HCT116 (cell line): ENCODE results near the gene GRIN3B.

Experiments used
- CEBPB ChIP-seq: IDR thresholded peaks from 2 replicates; pipeline ENCODE4 v1.6.1; 2012; ENCODE audit warnings: low read depth
- CTCF ChIP-seq, 3 experiments: fragments of 200-600 bp in 1 of 3; sonication (generic) in 1 of 3; IDR thresholded peaks in 2 of 3; conservative IDR thresholded peaks in 1 of 3; 2 replicates each; pipeline ENCODE4 v1.5.1; 2012 to 2017; ENCODE audit warnings: low read depth in 2 of 3, low read length in 2 of 3, antibody characterized with exemption in 1 of 3, borderline replicate concordance in 1 of 3, control low read depth in 1 of 3, mild to moderate bottlenecking in 1 of 3, mixed read lengths in 1 of 3, mixed run types in 1 of 3, moderate library complexity in 1 of 3; ENCODE audit not compliant: insufficient read depth in 1 of 3
- EZH2 ChIP-seq: fragments of 200-600 bp; sonication (generic); IDR thresholded peaks from 2 replicates; pipeline ENCODE4 v1.6.1; 2017; ENCODE audit warnings: antibody characterized with exemption, mixed run types
- POLR2A ChIP-seq: IDR thresholded peaks from 2 replicates; pipeline ENCODE4 v1.7.0; 2011; ENCODE audit warnings: borderline replicate concordance; ENCODE audit not compliant: insufficient read depth, insufficient read length; ENCODE audit errors: extremely low read depth
- YY1 ChIP-seq: IDR thresholded peaks from 2 replicates; pipeline ENCODE4 v1.6.1; 2011; ENCODE audit warnings: low read length, low read depth, moderate library complexity, mild to moderate bottlenecking; ENCODE audit not compliant: insufficient replicate concordance; ENCODE audit errors: extremely low read depth

- TF ChIP-seq CEBPB (no peak), CTCF (IDR thresholded peaks at IDR 0.05 in 2 of 3, conservative IDR thresholded peaks at IDR 0.05 in 1 of 3; ENCODE audit: borderline replicate concordance in 1 of 3, insufficient read depth in 1 of 3, low read depth in 2 of 3, low read length in 2 of 3) (no peak), YY1 (no peak), EZH2 (no peak), POLR2A (no peak)
These were observed 16.5 kb downstream of the GRIN3B start for GRCh38 chr19:1016647-1017114.
